Measurements from ENCODE around the gene FCHO2. TPM values are rescaled to one million over a fixed set of nuclear protein-coding genes. Genes with fewer than 3 reads are reported as not detected.

FCHO2 gene
- total RNA-seq, 1 donor from 2014 or later: 17.7 TPM

GRCh38 chr5:73114044-73114688 is 158.3 kb downstream of the FCHO2 start:
- Histone ChIP-seq H2AFZ (replicated peaks) (no peak overlapping the region), H3K4me3 (no peak overlapping the region), H4K20me1 (ENCODE audit: low read depth) (no peaks in the 10 kb centered on the region), H3F3A (ENCODE audit: low read depth) (peaks cover 4% of the 10 kb centered on the region), H3K4me1 (no peaks in the 10 kb centered on the region), H3K9me3 (ENCODE audit: low read depth) (no peaks in the 10 kb centered on the region), H3K4me2 (no peak overlapping the region), H3K27ac (no peak overlapping the region), H3K36me3 (no peaks in the 10 kb centered on the region), H3K27me3 (peaks cover 33% of the 10 kb centered on the region), H3K9ac (no peak overlapping the region), H3K79me2 (ENCODE audit: low read depth) (no peaks in the 10 kb centered on the region)
- Mint-ChIP-seq H3K27me3 (ENCODE audit: insufficient read depth, low read depth) (peaks cover 21% of the 10 kb centered on the region), H3K27ac (no peak overlapping the region), H3K9me3 (no peaks in the 10 kb centered on the region), H3K4me1 (no peaks in the 10 kb centered on the region), H3K4me3 (no peak overlapping the region), H3K36me3 (no peaks in the 10 kb centered on the region)
- no peak for DNase-seq (ENCODE audit: low spot score)
- TF ChIP-seq EZH2 (IDR thresholded peaks at IDR 0.05) (no peak), CTCF (IDR thresholded peaks at IDR 0.05) (no peak), EZH2phosphoT487 (IDR thresholded peaks at IDR 0.05) (no peak)

- H3K4me1 Mint-ChIP-seq: no peaks in the 10 kb centered on the region
- no peaks in the 10 kb centered on the region for H3K36me3 ChIP-seq
- H3K9ac ChIP-seq: no peak overlapping the region
- no peak overlapping the region for H3K27ac ChIP-seq
- H3K36me3 Mint-ChIP-seq: no peaks in the 10 kb centered on the region
- peaks cover 28% of the 10 kb centered on the region for H3K27me3 Mint-ChIP-seq (ENCODE audit: insufficient read depth, low read depth)
- no peak overlapping the region for H3K4me3 Mint-ChIP-seq
- H3F3A ChIP-seq (ENCODE audit: low read depth): peaks cover 13% of the 10 kb centered on the region
- H3K27me3 ChIP-seq: peaks cover 47% of the 10 kb centered on the region
- H4K20me1 ChIP-seq (ENCODE audit: low read depth): peaks cover 6% of the 10 kb centered on the region
- no peaks in the 10 kb centered on the region for H3K4me1 ChIP-seq
- H3K9me3 ChIP-seq (ENCODE audit: low read depth): no peaks in the 10 kb centered on the region
- no peak overlapping the region for H3K4me2 ChIP-seq
- peaks cover 2% of the 10 kb centered on the region for H3K9me3 Mint-ChIP-seq
- H2AFZ ChIP-seq (replicated peaks): no peak overlapping the region
- no peak overlapping the region for H3K27ac Mint-ChIP-seq
- TF ChIP-seq EZH2 (IDR thresholded peaks at IDR 0.05) (no peak), EZH2phosphoT487 (IDR thresholded peaks at IDR 0.05) (no peak), CTCF (IDR thresholded peaks at IDR 0.05) (no peak)
- H3K4me3 ChIP-seq: no peak overlapping the region
- DNase-seq (ENCODE audit: low spot score): no peak
- H3K79me2 ChIP-seq (ENCODE audit: low read depth): no peaks in the 10 kb centered on the region
Measured at GRCh38 chr5:73115399-73116051, 159.7 kb downstream of the FCHO2 start.

GRCh38 chr5:73116506-73116905 is 160.7 kb downstream of the FCHO2 start:
- Mint-ChIP-seq H3K4me1 (peaks cover 4% of the 10 kb centered on the region), H3K36me3 (no peaks in the 10 kb centered on the region), H3K4me3 (no peak overlapping the region), H3K27ac (no peak overlapping the region), H3K27me3 (ENCODE audit: insufficient read depth, low read depth) (peaks cover 36% of the 10 kb centered on the region), H3K9me3 (peaks cover 2% of the 10 kb centered on the region)
- no peak for DNase-seq (ENCODE audit: low spot score)
- Histone ChIP-seq H3K27me3 (peaks cover 57% of the 10 kb centered on the region), H3K4me2 (no peak overlapping the region), H3K4me1 (no peaks in the 10 kb centered on the region), H3K36me3 (no peaks in the 10 kb centered on the region), H3K9ac (no peak overlapping the region), H3K27ac (no peak overlapping the region), H3K79me2 (ENCODE audit: low read depth) (no peaks in the 10 kb centered on the region), H3K4me3 (no peak overlapping the region), H2AFZ (replicated peaks) (no peak overlapping the region), H3F3A (ENCODE audit: low read depth) (peaks cover 13% of the 10 kb centered on the region), H3K9me3 (ENCODE audit: low read depth) (no peaks in the 10 kb centered on the region), H4K20me1 (ENCODE audit: low read depth) (peaks cover 6% of the 10 kb centered on the region)
- TF ChIP-seq EZH2phosphoT487 (IDR thresholded peaks at IDR 0.05) (no peak), CTCF (IDR thresholded peaks at IDR 0.05) (no peak), EZH2 (IDR thresholded peaks at IDR 0.05) (no peak)

Data from neural progenitor cell (in vitro differentiated cells).